HG02571 (cell line): ENCODE measurements around the gene NINL.
"Not testable (repeated sequence)": the region's sequence is repeated elsewhere in the genome, so short reads cannot be mapped to it uniquely, and the experiment has no call there.

Experiments used
- ATAC-seq: cut with Tn5 transposase; IDR thresholded peaks from one replicate; pipeline ENCODE4 v1.9.1; 2021; ENCODE audit warnings: mild to moderate bottlenecking, moderate library complexity; ENCODE audit not compliant: unreplicated experiment

NINL gene

DNA sequence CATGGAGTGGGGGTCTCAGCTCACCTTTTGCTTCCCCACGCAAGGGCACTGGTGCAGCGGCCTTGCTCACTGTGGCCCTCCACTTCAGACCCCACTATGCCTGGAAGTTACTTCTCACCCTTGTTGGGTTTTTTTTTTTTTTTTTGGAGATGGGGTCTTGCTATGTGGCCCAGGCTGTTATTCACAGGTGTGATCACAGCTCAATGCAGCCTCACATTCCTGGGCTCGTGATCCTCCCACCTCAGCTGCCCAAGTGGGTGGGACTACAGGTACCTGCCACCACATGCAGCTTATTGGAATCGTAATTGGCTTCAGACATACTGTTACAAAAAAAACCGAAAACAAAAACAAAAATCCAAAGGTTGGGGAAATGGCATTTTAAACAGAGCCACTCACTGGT is 32.4 kb downstream of the NINL start:
- ATAC-seq, result no peak

DNA sequence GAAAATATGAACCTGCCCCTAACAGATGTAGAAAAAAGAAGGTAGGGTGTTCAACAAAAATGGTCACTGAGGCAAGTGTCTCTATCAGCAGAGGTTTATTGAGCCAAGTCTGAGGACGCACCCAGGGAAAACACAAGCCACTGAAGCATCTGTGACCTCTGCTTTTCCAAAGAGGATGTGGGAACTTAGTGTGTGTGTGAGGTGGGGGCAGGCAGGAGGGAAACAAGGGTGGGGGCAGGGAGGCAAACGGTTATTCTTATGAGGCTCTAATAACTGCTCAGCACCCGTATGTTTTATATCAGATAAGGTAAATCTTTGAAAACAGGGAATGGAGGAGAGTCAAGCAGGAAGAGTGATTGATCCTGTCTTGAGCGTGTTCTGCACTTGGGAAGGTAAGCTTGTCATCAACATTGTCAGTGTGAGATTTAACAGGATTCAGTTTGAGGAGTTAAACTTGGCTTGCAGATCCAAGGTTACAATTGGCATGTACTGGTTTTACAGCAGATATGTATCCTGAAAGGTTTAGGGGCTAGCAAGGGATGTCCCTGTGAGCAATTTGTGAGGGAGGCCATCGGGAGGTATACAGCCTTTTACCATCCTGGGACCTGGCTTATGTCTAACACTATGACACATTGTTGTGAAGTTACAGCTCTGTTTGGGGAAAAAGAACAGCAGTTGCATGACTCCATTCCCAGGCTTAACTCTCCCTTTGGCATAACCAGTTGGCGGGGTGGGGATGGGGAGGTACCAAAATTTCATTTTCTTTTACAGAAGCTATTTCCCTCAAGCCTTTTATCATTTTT is 33.7 kb downstream of the NINL start:
- ATAC-seq, result no peak

DNA sequence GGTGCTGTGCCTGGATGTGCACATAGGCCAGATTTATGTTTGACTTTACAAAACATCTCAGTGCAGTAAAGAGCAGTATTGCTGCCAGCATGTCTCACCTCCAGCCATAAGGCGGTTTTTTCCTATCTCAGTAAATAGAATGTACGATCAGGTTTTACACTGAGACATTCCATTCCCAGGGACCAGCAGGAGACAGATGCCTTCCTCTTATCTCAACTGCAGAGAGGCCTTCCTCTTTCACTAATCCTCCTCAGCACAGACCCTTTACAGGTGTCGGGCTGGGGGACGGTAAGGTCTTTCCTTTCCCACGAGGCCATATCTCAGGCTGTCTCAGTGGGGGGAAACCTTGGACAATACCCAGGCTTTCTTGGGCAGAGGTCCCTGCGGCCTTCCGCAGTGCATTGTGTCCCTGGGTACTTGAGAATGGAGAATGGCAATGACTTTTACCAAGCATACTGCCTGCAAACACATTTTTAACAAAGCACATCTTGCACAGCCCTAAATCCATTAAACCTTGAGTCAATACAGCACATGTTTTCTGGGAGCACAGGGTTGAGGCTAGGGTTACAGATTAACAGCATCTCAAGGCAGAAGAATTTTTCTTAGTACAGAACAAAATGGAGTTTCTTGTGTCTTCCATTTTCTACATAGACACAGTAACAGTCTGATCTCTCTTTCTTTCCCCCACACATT is 34.5 kb downstream of the NINL start:
- not testable (repeated sequence) for ATAC-seq

DNA sequence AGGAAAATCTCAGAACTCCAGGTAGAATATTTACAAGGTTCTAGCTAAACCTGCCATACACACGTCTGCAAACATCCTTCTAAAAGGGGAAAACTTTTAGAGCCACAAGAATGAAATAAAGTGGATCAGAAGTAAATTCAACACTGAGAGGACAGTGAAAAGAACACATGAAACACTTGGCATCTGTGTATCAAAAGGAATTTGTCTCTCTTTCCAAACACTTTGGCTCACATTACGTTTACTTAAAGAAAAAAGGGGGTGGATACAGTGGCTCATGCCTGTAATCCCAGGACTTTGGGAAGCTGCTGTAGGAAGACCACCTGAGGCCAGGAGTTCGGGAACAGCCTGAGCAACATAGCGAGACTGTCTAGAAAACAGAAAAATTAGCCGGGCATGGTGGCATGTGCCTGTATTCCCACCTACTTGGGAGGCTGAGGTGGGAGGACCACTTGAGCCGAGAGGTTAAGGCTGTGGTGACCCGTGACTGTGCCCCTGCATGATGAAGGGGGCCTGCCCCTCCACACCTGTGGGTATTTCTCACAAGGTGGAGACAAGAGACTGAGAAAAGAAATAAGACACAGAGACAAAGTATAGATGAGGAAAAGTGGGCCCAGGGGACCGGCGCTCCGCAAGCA is 35.4 kb downstream of the NINL start:
- ATAC-seq, result no peak

DNA sequence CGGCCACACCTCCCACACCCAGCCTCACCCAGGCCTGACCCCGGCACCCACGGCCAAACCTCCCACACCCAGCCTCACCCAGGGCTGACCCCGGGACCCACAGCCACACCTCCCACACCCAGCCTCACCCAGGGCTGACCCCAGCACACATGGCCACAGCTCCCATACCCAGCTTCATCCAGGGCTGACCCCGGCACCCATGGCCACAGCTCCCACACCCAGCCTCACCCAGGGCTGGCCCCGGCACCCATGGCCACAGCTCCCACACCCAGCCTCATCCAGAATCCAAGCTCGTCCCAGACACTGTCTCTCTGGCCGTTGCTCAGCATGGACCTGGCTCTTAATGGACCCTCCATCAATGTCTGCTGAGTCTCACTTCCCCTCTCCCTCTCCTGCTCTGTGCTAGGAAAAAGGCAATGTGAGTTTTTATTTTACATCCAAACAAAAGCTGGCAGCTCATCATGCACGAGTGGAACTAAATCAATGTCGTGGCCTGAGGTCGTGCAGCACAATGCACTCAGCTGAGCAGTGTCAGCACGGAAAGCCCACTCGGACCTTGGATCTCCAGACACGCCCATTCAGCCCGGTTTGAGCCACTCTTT is 36.1 kb downstream of the NINL start:
- no peak for ATAC-seq

DNA sequence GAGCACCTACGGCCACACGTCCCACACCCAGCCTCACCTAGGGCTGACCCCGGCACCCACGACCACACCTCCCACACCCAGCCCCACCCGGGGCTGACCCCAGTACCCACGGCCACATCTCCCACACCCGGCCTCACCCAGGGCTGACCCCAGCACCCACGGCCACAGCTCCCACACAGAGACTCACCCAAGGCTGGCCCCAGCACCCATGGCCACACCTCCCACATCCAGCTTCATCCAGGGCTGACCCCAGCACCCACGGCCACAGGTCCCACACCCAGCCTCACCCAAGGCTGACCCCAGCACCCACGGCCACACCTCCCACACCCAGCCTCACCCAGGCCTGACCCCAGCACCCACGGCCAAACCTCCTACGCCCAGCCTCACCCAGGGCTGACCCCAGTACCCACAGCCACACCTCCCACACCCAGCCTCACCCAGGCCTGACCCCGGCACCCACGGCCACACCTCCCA is 36.7 kb downstream of the NINL start:
- no peak for ATAC-seq

DNA sequence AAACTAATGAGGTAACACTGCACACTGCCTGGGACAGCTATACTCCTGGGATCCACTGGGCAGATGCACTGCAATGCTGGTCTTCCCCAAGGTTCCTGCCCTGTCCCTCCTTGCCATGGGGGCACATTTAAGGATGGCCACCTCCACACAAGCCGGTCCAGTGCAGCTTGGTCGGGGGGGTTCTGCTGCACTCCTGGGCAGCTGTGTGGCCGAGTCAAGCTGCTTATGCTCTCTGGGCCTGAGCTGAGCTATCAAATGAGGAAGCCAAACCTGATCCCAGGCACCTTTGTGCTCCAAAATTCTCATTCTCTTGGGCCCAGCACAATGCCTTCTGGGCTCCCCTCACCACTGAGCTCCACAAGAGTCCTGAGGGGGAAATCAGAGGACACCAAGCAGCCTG is 37.3 kb downstream of the NINL start:
- no peak for ATAC-seq

DNA sequence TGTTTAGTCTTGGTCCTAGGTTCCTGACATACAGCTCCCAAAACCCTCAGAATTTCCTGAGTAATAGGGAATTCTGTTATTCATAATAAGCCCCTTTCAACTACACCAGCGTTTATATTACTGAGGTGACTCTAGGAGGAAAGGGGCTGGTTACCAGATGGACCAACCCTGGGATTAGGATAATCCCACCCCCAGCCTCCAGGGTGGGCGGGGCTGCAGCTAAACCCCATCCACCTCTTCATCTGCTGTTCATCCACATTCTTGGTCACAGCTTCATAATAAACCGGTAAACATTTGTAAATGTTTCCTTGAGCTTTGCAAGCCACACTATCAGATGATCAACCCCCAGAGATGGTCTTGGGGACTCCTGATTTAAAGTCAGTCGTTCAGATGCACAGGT is 38.3 kb downstream of the NINL start:
- ATAC-seq, result no peak

DNA sequence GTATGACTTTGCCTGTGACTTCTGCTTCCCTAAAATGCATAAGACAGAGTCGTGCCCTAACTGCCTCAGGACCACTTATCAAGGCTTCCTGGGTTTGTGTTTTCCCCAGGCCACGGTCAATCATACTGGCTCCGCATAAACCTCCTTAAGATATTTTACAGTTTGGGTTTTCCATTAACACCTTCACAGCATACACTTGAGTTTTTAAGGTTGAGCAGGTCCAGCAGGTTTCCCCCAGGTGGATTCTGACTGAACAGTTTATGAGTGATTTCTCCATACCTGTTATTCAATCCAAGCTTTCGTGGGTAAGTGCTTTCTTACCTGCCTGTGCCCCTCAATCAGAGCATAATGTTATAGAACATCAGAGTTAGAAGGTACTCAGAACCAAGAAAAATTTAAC is 39.3 kb downstream of the NINL start:
- no peak for ATAC-seq

DNA sequence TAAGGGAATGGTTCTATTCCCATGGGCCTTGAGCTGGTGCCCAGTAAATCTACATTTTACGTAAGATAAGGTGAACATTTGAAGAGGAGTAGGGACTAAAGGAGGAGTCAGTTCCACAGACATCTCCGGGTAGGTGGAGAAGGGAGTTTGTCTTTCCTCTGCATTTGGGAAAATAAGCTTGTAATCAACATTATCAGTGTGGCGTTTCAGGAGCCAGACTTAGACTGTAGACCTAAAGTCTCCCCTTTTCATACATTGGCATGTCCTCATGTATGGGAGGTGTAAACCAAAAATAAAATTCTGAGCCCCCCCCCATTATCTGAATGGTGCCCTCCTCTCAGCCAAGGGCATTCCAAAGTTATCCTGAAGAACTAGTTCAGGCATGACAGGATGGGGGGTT is 40.2 kb downstream of the NINL start:
- ATAC-seq, result no peak

DNA sequence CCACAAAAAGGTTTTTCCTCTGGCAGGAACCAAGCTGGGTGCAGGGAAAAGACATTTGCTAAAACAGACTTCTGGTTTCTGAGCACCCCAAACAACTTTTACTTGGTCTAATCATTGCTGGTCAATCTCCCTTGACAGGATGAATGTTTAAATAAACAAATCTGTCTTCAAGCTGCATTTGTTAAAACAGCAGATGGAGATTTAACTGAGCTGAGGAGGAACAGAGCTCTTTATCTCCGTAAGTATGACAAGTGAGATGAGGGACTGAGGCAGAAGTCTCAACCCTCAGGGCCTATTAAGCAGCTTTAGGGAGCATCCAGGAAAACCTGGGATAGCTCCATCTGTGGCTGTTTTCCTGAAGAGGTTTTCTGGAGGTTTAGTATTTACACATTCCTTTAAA is 40.6 kb downstream of the NINL start:
- ATAC-seq, result no peak

DNA sequence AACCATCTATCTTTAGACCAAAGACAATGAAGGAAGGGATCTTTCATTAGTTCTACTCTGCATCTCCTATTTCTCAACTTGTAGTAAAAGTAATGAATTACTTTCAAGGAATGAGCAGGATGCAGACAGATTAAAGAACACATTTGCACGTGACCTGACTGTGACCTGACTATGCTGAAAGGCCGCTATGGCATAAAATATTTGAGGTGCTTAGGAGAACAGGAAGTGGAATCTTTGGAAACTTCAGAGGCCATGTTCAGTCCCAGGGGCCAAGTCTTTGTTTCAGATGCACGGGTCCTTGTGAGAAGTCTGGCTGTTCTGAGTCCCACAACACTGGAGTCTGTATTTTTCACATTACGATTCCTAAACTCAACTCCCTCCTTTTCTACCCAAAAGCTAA is 41.0 kb downstream of the NINL start:
- no peak for ATAC-seq

DNA sequence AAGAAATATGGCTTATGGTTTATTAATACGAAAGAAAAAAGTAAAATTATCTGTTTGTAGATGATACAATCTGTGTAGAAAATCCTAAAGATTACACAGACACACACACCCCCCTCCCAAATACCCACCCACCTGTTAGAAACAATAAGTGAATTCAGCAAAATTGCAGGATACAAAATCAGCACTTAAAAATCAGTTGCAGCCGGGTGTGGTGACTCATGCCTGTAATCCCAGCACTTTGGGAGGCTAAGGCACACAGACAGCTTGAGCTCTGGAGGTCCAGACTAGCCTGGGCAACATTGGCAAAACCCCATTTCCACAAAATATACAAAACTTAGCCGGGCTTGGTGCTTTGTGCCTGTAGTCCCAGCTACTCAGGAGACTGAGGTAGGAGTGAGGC is 42.3 kb downstream of the NINL start:
- ATAC-seq, result no peak

DNA sequence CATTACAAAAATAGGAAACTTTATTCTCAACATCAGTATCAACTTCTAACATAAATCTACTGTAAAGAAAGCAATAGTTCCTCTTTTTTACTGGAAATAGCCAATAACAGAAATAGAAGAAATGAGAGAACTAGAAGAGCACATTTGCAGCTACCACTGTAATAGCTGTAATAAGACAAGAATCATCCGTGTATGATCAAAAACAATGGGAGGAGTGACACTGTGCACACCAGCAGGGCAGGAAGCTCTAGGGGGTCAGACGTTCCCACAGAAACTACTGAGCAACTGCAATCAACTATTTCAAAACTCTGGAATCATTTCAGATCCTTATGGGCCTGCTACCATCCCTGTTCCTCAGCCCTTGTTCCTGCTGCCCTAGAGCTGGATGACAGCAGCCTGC is 43.7 kb downstream of the NINL start:
- no peak for ATAC-seq

DNA sequence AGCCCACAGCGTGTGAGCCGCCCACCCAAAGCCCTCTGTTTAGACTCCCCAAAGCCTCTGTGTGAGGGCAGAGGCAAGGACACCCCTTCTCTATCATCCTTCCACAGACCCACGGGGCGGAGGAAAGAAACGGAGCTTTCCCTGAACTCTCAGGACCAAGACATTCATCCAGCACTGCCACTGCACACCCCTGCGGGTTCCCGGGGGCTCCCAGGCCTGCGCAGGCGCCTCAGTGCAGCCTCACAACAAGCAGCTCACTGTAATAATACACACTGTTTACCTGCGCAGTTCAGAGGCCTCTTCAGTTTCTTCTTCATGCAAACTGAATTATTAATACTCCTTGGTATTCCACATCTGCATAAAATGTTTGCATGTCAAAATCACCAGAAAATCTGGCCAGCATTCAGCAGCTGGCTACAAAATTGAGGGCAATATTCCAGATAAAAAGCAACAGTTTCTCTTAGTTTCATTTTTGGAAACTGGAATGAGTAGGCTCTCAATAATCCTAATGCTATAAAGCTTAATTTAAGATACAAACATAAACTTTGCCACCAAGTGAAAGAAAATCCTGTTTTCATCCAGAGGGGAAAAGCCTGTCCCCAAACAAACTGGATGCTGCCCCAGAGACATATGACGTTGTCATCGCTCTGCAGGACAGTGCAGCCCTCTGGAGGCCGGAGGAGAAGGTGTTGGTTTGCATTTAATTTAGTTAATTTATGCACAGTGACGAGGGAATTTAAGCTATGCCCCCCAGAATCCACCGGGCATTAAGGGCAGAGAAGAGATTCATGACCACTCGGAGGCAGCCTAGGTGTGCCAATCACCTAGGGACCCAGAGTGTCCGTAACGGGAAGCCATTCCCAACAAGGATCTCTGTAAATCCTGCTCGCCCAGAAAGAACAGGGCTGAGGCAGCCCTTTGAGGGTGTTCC is 45.3 kb downstream of the NINL start:
- no peak for ATAC-seq

DNA sequence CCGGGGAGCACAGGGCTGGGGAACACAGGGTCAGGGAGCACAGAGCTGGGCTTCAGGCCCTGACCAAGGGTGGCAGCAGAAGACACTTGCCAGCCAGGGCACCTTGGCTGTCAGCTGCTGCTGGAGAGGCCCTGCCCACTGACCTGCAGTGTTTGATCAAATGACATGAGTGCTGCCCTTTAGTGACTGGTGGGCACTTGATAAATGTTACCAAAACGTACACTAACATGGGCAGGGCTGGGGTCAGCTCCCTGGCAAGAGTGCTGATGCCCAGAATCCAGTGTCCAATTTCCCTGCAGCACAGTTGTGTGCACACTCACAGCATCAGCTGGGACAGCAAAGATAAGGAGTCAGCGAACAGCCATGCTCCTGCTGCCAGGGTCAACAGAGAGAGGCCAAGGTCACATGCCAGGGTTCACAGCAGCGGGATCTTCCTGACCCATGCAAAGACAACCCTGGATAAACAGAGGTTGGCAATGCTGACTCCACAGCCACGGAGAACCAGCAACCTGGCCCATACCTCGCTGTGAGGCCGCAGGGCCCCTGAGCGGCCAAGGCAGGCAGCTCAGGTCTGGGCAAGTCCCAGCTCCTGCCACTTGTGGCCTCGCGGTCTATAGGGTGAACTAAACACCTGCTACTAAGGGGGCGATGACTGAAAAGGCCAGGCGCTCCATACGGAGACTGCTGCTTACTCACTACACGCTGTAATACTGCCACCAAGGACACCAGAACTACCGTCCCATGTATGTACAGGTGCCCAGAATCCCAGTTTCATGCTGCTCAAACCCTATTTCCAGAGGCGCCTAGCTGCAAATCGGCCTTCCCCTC is 46.3 kb downstream of the NINL start:
- ATAC-seq, result no peak

DNA sequence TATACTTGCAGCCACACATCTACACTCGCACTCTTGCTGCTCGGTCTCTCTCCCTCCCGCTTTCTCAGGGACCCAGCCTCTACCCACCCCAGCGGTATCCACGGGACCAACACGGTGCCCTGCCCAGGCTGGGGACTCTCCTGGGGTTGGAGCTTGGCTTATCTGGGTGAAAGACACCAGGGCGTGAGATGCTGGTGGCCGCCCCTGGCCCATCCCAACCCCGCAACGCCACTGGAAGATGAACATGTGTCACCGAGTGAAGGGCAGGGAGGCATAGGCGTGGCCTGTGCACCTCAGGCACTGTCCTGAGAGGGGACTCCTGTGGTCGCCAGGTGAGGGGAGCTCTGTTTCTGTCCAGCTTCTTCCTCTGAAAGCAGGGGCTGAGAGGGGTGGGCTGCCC is 47.4 kb downstream of the NINL start:
- no peak for ATAC-seq

DNA sequence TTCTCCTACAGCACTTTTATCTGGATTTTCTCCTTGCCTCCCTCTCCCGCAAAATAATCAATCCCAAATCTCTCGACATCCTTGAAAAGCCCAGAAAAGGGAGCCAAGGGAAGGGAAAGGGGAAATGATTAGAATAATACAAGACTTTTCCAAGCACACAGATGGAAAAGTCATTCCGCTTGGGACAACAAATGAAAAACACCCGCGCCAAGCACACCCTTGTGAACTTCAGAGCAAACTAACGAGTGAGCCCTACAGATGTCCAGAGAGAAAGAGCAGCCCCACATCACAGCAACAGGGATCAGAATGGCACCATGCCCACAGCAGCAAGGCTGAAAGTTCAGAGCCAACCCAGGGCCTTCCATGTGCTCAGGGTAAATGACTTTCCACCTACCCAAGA is 49.6 kb downstream of the NINL start:
- ATAC-seq, result no peak

DNA sequence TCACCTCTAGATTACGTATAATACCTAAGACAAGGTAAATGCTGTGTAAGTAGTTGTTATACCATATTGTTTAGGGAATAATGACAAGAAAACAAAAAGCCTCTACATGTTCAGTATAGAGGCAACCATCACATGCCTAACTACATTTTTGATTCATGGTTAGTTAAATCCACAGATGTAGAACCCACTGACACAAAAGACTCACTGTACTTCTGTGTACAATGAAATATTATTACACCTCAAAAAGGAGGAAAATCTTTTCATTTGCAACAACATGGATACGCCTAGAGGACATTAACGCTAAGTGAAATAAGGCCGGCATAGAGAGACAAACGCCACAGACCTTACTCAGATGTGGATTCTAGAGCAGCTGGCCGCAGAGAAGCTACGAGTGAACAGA is 50.5 kb downstream of the NINL start:
- ATAC-seq, result no peak
